NCI-H446 (cell line): ENCODE measurements around the gene WNK2.

Source experiments
- DNase-seq, 2 experiments: peaks; one replicate each; lab custom pipeline; 2025; lab: John Stamatoyannopoulos, UW

The WNK2 gene

GRCh38 chr9:93185266-93186214, 1.6 kb downstream of the WNK2 start:
- DNase-seq, result no peak

- no peak for DNase-seq
These were observed 2.4 kb downstream of the WNK2 start for GRCh38 chr9:93186215-93186945.

GRCh38 chr9:93187047-93187446, 3.1 kb downstream of the WNK2 start:
- DNase-seq, result no peak

DNA sequence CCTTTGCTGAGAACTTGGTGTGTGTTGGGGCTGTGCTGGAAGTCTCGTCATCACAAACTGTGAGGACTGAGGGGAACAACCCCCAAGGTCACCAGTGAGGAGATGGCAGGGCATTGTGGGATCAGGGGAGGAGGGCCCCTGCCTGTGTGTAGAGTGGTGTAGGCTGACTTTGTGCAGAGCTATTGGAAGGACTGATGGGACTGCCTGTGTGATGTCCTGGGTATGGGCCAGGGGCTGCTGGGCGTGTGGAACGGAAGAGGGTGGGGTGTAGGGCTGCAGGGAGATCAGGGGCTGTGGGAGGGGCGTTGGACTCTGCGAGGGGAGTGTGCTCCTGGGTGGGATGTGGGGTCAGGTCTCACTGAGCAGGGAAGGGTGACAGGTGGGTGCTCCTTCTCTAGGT, 3.6 kb downstream of the WNK2 start:
- no peak for DNase-seq

GRCh38 chr9:93188426-93189368, 4.8 kb downstream of the WNK2 start:
- no peak for DNase-seq

GRCh38 chr9:93189369-93190132, 5.6 kb downstream of the WNK2 start:
- no peak for DNase-seq

GRCh38 chr9:93190133-93190525, 6.2 kb downstream of the WNK2 start:
- no peak for DNase-seq

DNA sequence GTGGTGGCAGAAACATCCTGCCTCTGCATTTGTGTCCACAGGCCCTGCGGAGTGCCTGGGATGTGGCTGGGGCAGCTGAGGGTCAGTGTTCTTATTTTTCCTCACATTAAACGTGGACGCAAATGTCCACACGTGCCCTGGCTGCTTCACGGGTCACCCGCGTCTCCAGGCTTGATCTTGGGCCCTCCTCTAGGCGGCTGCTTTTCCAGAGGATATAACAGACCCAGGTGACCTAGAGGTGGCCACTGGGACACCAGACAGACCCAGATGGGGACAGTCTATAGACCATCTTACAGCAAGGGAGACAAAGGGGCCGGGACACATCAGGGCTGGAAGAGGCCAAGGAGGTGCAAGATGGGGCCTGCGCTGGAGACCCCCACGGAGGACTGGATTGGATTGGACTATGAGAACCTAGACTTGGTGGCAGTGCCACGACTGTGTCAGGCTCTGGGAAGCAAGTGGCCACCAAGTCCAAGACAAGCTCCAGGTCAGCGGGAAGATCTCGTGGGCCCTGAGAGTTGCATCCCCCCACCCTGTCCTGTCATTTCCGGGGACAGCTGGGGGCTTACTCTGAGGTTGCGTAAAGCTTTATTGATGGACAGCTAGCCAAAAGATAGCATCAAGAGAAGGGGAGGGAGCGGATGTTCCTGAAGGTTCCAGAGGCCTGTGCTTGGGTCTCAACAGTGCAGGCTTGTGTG, 6.9 kb downstream of the WNK2 start:
- DNase-seq, result no peak

GRCh38 chr9:93191354-93191660, 7.4 kb downstream of the WNK2 start:
- no peak for DNase-seq

DNA sequence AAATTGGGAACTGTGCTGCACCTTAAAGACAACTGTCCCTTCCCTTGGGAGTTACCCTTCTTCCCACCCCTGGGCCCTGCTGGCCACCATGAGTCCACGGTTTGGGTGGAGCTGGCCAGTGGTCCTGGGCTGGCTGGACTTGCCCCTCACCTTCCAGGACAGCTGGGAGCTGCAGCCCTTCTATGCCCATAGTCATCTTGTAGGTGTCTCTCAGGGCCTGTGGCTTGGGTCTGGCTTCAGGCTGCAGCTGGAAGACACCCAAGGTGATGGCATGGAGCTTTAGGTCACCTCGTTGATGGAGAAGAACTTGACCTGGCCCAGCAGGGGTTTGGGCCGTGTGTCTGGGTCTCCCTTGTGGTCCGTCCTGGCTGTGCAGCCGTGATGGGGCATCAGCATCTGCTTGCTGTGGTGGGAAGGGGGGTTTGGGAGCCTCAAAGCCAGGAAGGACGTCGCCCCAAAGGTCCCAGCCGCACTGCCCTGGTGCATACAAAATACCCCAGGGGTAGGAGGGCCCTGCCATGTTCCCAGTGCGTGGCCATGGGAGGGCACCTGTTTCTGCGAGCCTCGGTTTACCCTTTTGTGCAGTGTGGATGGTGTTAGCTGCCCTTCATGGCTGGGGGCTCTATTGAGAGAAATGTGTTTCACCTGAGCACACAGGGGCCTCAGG, 8.9 kb downstream of the WNK2 start:
- no peak for DNase-seq

GRCh38 chr9:93193388-93194220, 9.7 kb downstream of the WNK2 start:
- no peak for DNase-seq

- DNase-seq, result no peak
These were observed 10.3 kb downstream of the WNK2 start for GRCh38 chr9:93194221-93194625.

DNA sequence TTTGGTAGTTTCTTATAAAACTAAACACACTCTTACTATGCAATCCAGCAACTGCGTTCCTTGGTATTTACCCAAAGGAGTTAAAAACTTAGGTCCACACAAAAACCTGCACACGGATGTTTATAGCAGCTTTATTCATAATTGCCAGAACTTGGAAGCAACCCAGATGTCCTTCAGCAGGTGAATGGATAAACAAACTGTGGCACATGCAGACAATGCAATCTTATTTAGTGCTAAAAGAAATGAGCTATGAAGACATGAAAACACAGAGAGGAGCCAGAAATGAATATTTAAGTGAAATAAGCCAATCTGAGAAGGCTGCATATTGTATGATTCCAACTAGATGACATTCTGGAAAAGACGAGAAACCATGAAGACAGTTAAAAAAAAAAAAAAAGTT, 10.7 kb downstream of the WNK2 start:
- no peak for DNase-seq

DNA sequence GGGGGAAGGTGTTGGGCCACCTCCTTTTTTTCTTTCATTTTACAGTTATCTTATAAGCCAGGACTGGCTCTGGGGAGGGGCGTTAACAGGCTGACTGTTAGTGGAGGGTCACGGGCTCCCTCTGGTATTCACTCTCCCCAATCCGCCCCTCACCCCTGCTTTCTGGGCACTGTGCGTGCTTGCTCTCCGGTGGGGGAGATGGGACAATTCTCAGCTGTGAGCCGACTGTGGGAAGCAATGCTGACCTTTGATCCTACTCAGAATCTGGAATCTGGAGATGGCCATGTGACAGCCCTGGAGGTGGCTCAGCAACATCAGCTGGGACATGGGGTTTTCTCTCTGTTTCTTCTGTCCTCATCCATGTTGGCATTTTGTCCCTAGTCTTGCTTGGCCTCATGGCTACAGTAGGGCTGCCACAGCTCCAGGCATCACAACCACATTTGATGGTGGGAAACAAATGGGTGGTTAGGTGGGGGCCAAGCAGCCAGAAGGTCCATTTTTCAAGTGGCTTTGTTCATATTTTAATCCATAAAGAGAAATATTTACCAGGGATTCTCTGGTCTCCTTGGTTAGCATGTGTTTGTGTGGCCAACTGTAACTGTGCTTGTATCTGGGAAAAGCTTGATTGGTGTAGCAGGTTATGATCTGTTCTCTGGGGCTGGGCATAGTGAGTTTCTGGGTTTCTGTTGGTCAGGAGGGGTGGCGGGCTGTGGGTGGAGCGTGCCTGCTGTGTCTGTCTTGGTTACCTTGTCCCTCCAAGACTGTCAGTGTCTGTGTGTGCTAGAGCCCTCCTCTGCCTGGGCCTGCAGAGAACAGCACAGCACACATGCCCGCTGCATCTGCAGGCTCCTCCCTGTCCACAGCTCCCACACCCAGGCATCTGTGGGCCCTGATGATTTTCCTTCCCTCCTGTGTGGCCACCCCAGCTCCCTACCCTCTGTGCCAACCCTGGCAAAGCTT, 12.4 kb downstream of the WNK2 start:
- DNase-seq, result no peak

GRCh38 chr9:93197670-93198069, 13.7 kb downstream of the WNK2 start:
- DNase-seq, result no peak

DNA sequence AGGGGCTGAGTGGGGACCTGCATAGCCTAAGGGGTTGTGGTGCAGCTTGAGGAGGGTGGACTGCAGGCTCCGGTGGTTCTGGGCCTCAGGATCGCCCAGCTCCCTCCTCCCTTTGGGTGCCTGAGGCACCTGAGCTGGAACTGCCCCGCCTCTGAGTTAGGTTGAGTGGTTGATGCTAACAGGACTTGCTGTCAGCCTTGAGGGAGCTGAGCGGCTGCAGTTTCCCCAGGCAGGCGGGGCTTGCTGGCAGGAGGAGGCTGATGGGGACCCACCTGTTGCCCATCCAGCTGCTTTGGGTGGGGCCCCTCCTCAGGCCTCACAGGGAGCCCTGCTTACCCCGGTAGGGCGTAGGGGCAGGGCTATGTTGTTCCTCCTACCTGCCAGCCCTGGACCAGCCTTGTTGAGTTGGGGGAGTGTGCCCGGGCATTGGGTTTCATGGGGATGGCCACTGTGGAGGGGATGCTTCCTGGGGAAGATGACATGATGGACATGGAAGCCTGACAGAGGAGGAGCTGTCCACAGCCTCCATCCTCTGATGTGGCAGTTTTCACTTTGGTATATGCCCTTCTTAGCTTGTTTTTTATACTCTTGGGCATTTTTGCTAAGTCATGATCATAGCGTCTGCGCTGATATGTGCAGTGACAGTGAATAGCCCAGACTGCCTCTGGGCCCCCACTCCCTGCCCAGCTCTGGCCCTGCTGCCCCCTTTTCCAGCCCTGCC, 14.3 kb downstream of the WNK2 start:
- DNase-seq, result no peak

- no peak for DNase-seq
These were observed 15.1 kb downstream of the WNK2 start for GRCh38 chr9:93198838-93199625.
